BJ (cell line): ENCODE measurements around the gene RAB17. TPM values are rescaled to one million over a fixed set of nuclear protein-coding genes. Genes with fewer than 3 reads are reported as not detected.
A peak's percentile ranks its signal among the peaks of the same experiment; 100 is the strongest.

Experiments
- CTCF ChIA-PET: fragments of 350-600 bp; formaldehyde crosslinking; extraction: SDS; loops from one replicate; lab custom pipeline; 2021; ENCODE audit warnings: antibody characterized with exemption, inconsistent platforms; lab: Yijun Ruan, JAX
- POLR2A ChIA-PET: fragments of 300-600 bp; sonication (Branson Sonifier 250); formaldehyde crosslinking; extraction: SDS; loops from one replicate; lab custom pipeline; 2021; ENCODE audit warnings: antibody characterized with exemption; lab: Charles Lee
- DNase-seq: peaks from one replicate; pipeline ENCODE4 v3.0.0-alpha.2; 2011; ENCODE audit warnings: low read depth
- H3K27me3 ChIP-seq: 2 replicates; pipeline ENCODE4 v1.6.0; 2011; ENCODE audit warnings: low read length; ENCODE audit not compliant: control insufficient read depth, insufficient read depth
- H3K36me3 ChIP-seq: 2 replicates; pipeline ENCODE4 v1.5.1; 2011; ENCODE audit warnings: low read length; ENCODE audit not compliant: control insufficient read depth, insufficient read depth
- H3K4me3 ChIP-seq: 2 replicates; pipeline ENCODE4 v1.5.1; 2011; ENCODE audit warnings: low read depth, mild to moderate bottlenecking, control low read depth, low read length
- polyA plus RNA-seq: library from polyadenylated mRNA; depleted of rRNA; stranded (reverse); fragments of >200 nt; gene quantifications from 2 replicates; pipeline ENCODE4 v1.2.3, GENCODE V29; 2011
- TF ChIP-seq, protein P1 (sequence below): IDR thresholded peaks from 2 replicates; pipeline ENCODE4 v1.5.1; 2011; ENCODE audit warnings: low read depth, mild to moderate bottlenecking, control low read depth, inconsistent platforms, low read length, moderate library complexity; ENCODE audit not compliant: insufficient read depth

Gene RAB17
- polyA plus RNA-seq, 1 experiment = 0.25 TPM

DNA sequence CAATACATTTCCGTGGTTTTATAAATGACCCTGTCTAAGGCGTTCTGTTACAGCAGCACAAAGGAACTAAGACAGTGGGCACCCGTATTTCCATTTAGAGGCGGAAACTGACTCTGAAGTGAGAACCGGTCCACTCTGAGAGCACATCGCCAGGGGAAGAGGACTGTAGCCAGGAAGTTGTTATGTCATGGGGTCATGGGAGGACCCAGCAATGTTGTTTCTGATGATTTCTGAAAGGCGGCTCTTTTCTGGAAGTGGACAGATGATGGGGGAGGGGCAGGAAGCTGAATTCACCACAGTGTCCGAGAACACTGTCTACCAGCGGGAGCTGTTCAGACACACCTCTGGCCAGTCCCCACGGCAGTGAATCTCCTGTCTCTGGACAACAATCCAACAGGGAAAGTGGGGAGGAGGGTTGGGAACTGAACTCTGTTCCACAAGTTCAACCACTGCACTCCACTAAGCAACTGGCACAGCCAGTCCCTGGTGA, 34.7 kb upstream of the RAB17 start:
- ChIA-PET POLR2A (no interaction called here), CTCF (interaction anchor here (0.6 to 0.9 kb wide), 2 partner anchors 48 to 733 kb away, joined by 3 to 4 read pairs; no protein-coding TSS in a partner anchor)
- DNase-seq = no peak
- H3K36me3 ChIP-seq = no peaks in the 10 kb centered on the region
- no peaks in the 10 kb centered on the region for H3K27me3 ChIP-seq
- TF ChIP-seq, protein P1, sequence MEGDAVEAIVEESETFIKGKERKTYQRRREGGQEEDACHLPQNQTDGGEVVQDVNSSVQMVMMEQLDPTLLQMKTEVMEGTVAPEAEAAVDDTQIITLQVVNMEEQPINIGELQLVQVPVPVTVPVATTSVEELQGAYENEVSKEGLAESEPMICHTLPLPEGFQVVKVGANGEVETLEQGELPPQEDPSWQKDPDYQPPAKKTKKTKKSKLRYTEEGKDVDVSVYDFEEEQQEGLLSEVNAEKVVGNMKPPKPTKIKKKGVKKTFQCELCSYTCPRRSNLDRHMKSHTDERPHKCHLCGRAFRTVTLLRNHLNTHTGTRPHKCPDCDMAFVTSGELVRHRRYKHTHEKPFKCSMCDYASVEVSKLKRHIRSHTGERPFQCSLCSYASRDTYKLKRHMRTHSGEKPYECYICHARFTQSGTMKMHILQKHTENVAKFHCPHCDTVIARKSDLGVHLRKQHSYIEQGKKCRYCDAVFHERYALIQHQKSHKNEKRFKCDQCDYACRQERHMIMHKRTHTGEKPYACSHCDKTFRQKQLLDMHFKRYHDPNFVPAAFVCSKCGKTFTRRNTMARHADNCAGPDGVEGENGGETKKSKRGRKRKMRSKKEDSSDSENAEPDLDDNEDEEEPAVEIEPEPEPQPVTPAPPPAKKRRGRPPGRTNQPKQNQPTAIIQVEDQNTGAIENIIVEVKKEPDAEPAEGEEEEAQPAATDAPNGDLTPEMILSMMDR = no peak
- no peak overlapping the region for H3K4me3 ChIP-seq

DNA sequence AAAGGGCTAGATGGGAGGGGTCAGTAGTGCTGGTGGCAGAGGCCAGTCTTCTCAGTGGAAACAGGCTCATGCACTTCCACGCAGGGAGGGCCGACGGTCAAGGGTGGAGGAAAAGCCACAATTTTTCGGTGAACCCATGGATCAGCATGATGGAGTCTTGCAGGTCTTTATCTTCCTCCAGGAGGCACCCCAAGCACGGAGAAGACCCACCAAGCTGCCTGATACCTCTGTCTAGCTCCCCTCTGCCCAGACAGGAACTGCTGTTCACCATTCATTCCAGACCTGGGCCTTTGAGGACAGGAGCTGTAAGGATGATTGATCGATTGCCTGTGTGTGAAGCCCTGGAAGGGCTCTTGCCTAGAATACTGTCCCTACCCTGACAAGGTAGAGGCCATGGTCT, 34.0 kb upstream of the RAB17 start:
- ChIA-PET POLR2A (no interaction called here), CTCF (interaction anchor here (0.9 kb wide), 1 partner anchor 49 kb away, joined by 3 read pairs; no protein-coding TSS in a partner anchor)
- H3K36me3 ChIP-seq = no peaks in the 10 kb centered on the region
- no peak for DNase-seq
- TF ChIP-seq, protein P1 = no peak
- H3K27me3 ChIP-seq = no peaks in the 10 kb centered on the region
- no peak overlapping the region for H3K4me3 ChIP-seq

DNA sequence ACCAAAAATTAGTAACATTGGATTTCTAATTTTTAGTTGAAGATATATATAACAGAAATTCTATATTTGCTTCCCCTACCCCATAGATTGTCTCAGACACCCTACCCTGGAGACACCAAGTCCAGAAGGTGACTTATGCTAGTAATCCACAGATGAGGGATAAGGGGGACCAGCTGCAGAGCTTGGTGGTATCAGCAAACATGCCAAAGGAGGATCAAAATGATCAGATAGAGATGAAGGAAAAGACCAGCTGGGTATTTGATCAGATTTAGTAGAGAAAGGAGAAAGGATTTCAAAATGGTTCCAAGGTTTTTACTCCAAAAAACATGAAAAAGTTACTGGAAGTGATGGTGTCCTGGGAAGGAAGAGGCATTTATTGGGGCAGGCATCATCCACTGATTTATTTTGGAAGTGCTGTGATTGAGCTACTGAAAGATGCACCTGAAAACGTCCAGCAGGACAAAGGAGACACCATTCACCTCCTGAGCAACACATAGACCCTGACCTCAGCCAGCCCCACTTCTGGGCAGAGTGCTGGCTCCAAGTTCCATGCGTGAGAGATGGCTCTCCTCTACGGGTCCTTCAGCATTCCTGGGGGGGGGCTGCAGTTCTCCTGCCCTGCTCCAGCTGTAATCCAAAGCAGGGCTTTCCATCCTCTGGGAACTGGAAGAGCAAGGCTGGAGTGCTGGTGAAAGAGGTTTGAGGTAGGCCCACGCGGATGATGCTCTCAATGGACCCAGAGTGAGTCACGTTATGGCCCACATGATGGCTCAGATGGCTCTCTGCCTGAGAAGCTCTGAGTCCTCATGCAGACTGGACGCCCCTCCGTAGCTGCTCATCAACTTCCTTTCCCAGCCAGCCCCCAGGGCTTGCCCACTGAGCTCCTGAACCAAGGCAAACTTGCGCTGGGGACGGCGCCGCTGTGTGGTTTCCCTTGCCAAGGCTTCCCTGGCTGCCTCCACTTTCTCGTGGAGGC, 33.2 kb upstream of the RAB17 start:
- no peak overlapping the region for H3K4me3 ChIP-seq
- POLR2A ChIA-PET = no interaction called here
- H3K27me3 ChIP-seq = no peaks in the 10 kb centered on the region
- DNase-seq = no peak
- TF ChIP-seq, protein P1 = no peak
- H3K36me3 ChIP-seq = no peaks in the 10 kb centered on the region
- CTCF ChIA-PET = no interaction called here

DNA sequence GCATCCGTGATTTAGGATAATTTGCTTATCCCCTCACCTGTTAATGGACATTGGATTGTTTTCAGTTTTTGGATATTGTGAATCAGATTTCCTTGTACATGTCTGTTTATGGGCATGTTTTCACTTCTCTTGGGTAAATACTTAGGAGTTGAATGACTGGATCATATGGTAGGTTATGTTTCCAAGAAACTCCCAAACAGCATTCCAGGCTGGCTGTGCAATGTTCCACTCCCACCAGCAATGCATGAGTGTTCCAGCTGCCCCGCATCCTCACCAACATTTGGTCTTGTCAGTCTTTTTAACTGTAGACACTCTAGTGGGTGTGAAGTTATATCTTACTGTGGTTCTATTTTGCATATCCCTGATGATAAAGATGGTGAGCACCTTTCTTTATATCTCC, 27.9 kb upstream of the RAB17 start:
- Histone ChIP-seq H3K27me3 (no peaks in the 10 kb centered on the region), H3K36me3 (no peaks in the 10 kb centered on the region), H3K4me3 (no peak overlapping the region)
- TF ChIP-seq, protein P1 = no peak
- CTCF ChIA-PET = no interaction called here
- DNase-seq = peak; percentile 59
- POLR2A ChIA-PET = no interaction called here

DNA sequence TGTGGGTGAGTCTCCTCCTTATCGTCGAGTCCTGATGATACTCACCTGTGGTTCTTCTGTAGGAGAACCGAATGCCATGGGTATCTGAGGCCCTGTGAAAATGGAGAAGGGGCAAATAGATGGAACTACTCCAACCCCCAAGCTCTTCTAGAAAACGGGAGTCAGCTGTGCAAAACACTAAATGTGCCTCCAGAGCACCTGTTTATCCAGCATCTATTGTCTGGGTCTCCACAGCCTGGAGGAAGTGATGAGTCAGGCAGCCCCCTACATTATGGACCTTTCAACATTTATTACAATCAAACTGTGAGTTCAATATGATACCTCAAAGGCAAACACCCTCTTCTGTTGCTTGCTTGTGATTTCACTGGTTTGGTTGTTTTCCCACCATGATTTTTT, 27.1 kb upstream of the RAB17 start:
- Histone ChIP-seq H3K36me3 (no peaks in the 10 kb centered on the region), H3K27me3 (no peaks in the 10 kb centered on the region), H3K4me3 (no peak overlapping the region)
- no peak for DNase-seq
- CTCF ChIA-PET = interaction anchor here (1.6 kb wide), 1 partner anchor 128 kb away, joined by 5 read pairs; no protein-coding TSS in a partner anchor
- POLR2A ChIA-PET = no interaction called here
- TF ChIP-seq, protein P1 = no peak
